K562 (cell line): Measurements from ENCODE around the gene LRRTM4. TPM values are rescaled to one million over a fixed set of nuclear protein-coding genes. Genes with fewer than 3 reads are reported as not detected.

Source experiments
- ATAC-seq: fragments of 200-7000 bp; cut with Tn5 transposase; 3 replicates; pipeline ENCODE4 v1.9.1; 2020; ENCODE audit warnings: moderate library complexity
- BruUV-seq: library from RNA; stranded (reverse); fragments of 400-500 nt; replicated peaks from 2 replicates; lab custom pipeline; 2021; lab: Mats Ljungman, UMichigan
- CTCF ChIA-PET: fragments of 300-600 bp; formaldehyde crosslinking; extraction: SDS; loops from one replicate; lab custom pipeline; 2021; ENCODE audit warnings: low intra/inter-chr PET ratio; lab: Yijun Ruan, JAX
- POLR2A ChIA-PET: fragments of 300-600, 350-650 bp; sonication (Branson Sonifier 250); formaldehyde crosslinking; extraction: SDS; loops from one replicate; lab custom pipeline; 2021; ENCODE audit warnings: antibody characterized with exemption, inconsistent platforms; lab: Yijun Ruan, JAX
- DNase-seq, 4 experiments: peaks; one replicate each; pipeline versions ENCODE4 v3.0.0 to v3.0.0-alpha.2; 2011 to 2018; ENCODE audit warnings: low spot score in 3 of 4, mixed read lengths in 3 of 4; ENCODE audit errors: extremely low read depth in 1 of 4
- FAIRE-seq: peaks from 2 replicates; lab custom pipeline; 2011; peaks lifted over from hg19 to GRCh38; lab: Jason Lieb, UNC
- H2AFZ ChIP-seq: 2 replicates; pipeline ENCODE4 v1.6.0; 2011; ENCODE audit warnings: low read depth, low read length, control low read depth, inconsistent platforms
- H3K27ac ChIP-seq: fragments of 200-600 bp; 3 replicates; pipeline ENCODE4 v1.8.0; 2011; ENCODE audit warnings: low read depth, mild to moderate bottlenecking, control low read depth, inconsistent platforms, low read length, moderate library complexity, mixed read lengths; ENCODE audit errors: extremely low read depth
- H3K27me3 ChIP-seq, 2 experiments: fragments of 300-600 bp in 1 of 2; 2 replicates in 1 of 2; 3 replicates in 1 of 2; pipeline versions ENCODE4 v1.6.0 to v1.8.0; 2011; ENCODE audit warnings: inconsistent platforms in 2 of 2, low read length in 2 of 2, mild to moderate bottlenecking in 1 of 2, mixed read lengths in 1 of 2, moderate library complexity in 1 of 2; ENCODE audit not compliant: control insufficient read depth in 2 of 2, insufficient read depth in 2 of 2
- H3K36me3 ChIP-seq: fragments of 300-600 bp; 3 replicates; pipeline ENCODE4 v1.8.0; 2011; ENCODE audit warnings: mild to moderate bottlenecking, low read length, inconsistent platforms; ENCODE audit not compliant: control insufficient read depth, insufficient read depth
- H3K4me1 ChIP-seq, 2 experiments: fragments of 200-600 bp in 1 of 2; replicated peaks in 1 of 2; 2 replicates in 1 of 2; 3 replicates in 1 of 2; pipeline versions ENCODE4 v1.5.1 to v1.8.0; 2011; ENCODE audit warnings: inconsistent platforms in 2 of 2, low read length in 2 of 2, mild to moderate bottlenecking in 1 of 2, mixed read lengths in 1 of 2, moderate library complexity in 1 of 2; ENCODE audit not compliant: control insufficient read depth in 2 of 2, insufficient read depth in 2 of 2
- H3K4me2 ChIP-seq: 2 replicates; pipeline ENCODE4 v1.6.1; 2011; ENCODE audit warnings: low read length, control low read depth, inconsistent platforms, mixed read lengths; ENCODE audit not compliant: insufficient read depth
- H3K4me3 ChIP-seq: fragments of 200-600 bp; sonication (generic), shearing (Covaris generic); 2 replicates; pipeline ENCODE4 v1.5.1; 2016; ENCODE audit warnings: control low read depth, inconsistent platforms
- H3K79me2 ChIP-seq: fragments of 200-600 bp; 3 replicates; pipeline ENCODE4 v1.8.0; 2011; ENCODE audit warnings: low read length, inconsistent platforms; ENCODE audit not compliant: control insufficient read depth, insufficient read depth
- H3K9ac ChIP-seq, 2 experiments: 2 replicates each; pipeline versions ENCODE4 v1.6.0 to v1.6.1; 2011; ENCODE audit warnings: low read depth in 2 of 2, low read length in 2 of 2, control low read depth in 1 of 2, inconsistent platforms in 1 of 2, mild to moderate bottlenecking in 1 of 2, mixed read lengths in 1 of 2; ENCODE audit not compliant: insufficient read depth in 1 of 2
- H3K9me1 ChIP-seq: one replicate; pipeline ENCODE4 v1.6.0; 2011; ENCODE audit warnings: inconsistent platforms, mild to moderate bottlenecking, low read length, moderate library complexity; ENCODE audit not compliant: control insufficient read depth, insufficient read depth
- H3K9me3 ChIP-seq: replicated peaks from 2 replicates; pipeline ENCODE4 v1.5.1; 2011; ENCODE audit warnings: low read depth, low read length, inconsistent platforms; ENCODE audit not compliant: control insufficient read depth, insufficient read depth
- H4K20me1 ChIP-seq: replicated peaks from 2 replicates; pipeline ENCODE4 v1.6.1; 2011; ENCODE audit warnings: low read length, inconsistent platforms, mixed read lengths; ENCODE audit not compliant: control insufficient read depth, insufficient read depth
- CCAR2 ChIP-seq: fragments of 200-400 bp; formaldehyde crosslinking; IDR thresholded peaks from 2 replicates; pipeline ENCODE4 v1.6.1; 2017; ENCODE audit warnings: mild to moderate bottlenecking, low read depth, low read length
- ELF2 ChIP-seq: fragments of 250-450 bp; sonication (Bioruptor Pico); IDR thresholded peaks from 2 replicates; pipeline ENCODE4 v1.5.0; 2021; ENCODE audit warnings: mild to moderate bottlenecking
- FOXJ2 ChIP-seq: fragments of 200-800 bp; sonication (Bioruptor generic); IDR thresholded peaks from 2 replicates; pipeline ENCODE4 v1.6.1; 2016; ENCODE audit warnings: missing genetic modification characterization, missing compliant biosample characterization
- KLF13 ChIP-seq: fragments of 450-650 bp; IDR thresholded peaks from 2 replicates; pipeline ENCODE4 v1.6.1; 2016; ENCODE audit warnings: missing genetic modification characterization, low read depth, mild to moderate bottlenecking, missing compliant biosample characterization, moderate library complexity, borderline replicate concordance
- NFE2 ChIP-seq: IDR thresholded peaks from 2 replicates; pipeline ENCODE4 v1.6.1; 2014; ENCODE audit warnings: antibody characterized with exemption, low read depth
- PHF21A ChIP-seq: fragments of 450-650 bp; IDR thresholded peaks from 2 replicates; pipeline ENCODE4 v1.6.1; 2017; ENCODE audit warnings: low read depth, borderline replicate concordance
- RNF2 ChIP-seq: sonication (generic); IDR thresholded peaks from 2 replicates; pipeline ENCODE4 v1.6.1; 2016
- SMAD3 ChIP-seq: fragments of 450-650 bp; formaldehyde crosslinking; conservative IDR thresholded peaks from 2 replicates; pipeline ENCODE4 v1.4.0; 2020; ENCODE audit warnings: mild to moderate bottlenecking
- SMARCB1 ChIP-seq: IDR thresholded peaks from 2 replicates; pipeline ENCODE4 v1.6.1; 2011; ENCODE audit warnings: improper control_type of control experiment, low read depth; ENCODE audit not compliant: insufficient read length
- TARDBP ChIP-seq: fragments of 450-650 bp; IDR thresholded peaks from 2 replicates; pipeline ENCODE4 v1.6.1; 2016
- ZFP36 ChIP-seq: fragments of 150-350 bp; IDR thresholded peaks from 2 replicates; pipeline ENCODE4 v1.6.1; 2018; ENCODE audit warnings: low read length, low read depth; ENCODE audit not compliant: partially characterized antibody
- ZNF263 ChIP-seq: sonication (generic); formaldehyde crosslinking; IDR thresholded peaks from 2 replicates; pipeline ENCODE4 v1.8.0; 2022; ENCODE audit warnings: mild to moderate bottlenecking, missing genetic modification reagents, borderline replicate concordance
- ZNF354B ChIP-seq: fragments of 250-450 bp; sonication (Bioruptor Pico); IDR thresholded peaks from 2 replicates; pipeline ENCODE4 v1.4.0; 2020
- ZNF584 ChIP-seq: fragments of 200-800 bp; sonication (Bioruptor generic); IDR thresholded peaks from 2 replicates; pipeline ENCODE4 v1.6.1; 2016; ENCODE audit warnings: low read depth, mild to moderate bottlenecking, missing genetic modification characterization, missing compliant biosample characterization
- in situ Hi-C: fragments of 300-500 bp; cut with MboI; formaldehyde crosslinking; loops from 4 replicates; pipeline ENCODE4 v1.15.0; 2018; ENCODE audit warnings: inconsistent platforms, mixed read lengths
- intact Hi-C: fragments of 100-400 bp; cut with micrococcal nuclease; formaldehyde crosslinking; loops from 2 replicates; pipeline ENCODE4 v1.14.2; 2022
- polyA plus RNA-seq, 8 experiments: library from polyadenylated mRNA; depleted of rRNA in 4 of 8; stranded (reverse) in 5 of 8; unstranded in 3 of 8; fragments of >200 nt; fragmentation: Nextera tagmentation in 2 of 8; fragmentation: Illumina TruSeq in 1 of 8; extraction: Ambion mirVana in 2 of 8; extraction: Trizol in 1 of 8; gene quantifications; 2 replicates each; pipeline versions ENCODE4 v1.2.1 to v1.2.3, GENCODE V29; 2011 to 2014; ENCODE audit warnings: inconsistent platforms in 1 of 8, missing spikeins in 1 of 8
- total RNA-seq, 7 experiments: library from RNA; depleted of rRNA in 6 of 7; stranded (reverse); fragments of >200 nt in 6 of 7; fragmentation: Illumina TruSeq in 2 of 7; extraction: Trizol in 2 of 7; gene quantifications; 2 replicates each; pipeline versions ENCODE4 v1.2.1 to v1.2.3, GENCODE V29; 2011 to 2021; ENCODE audit warnings: low replicate concordance in 1 of 7
- TF ChIP-seq, protein P1 (sequence below): fragments of 450-650 bp; formaldehyde crosslinking; conservative IDR thresholded peaks from 2 replicates; pipeline ENCODE4 v1.4.0; 2022; ENCODE audit warnings: mild to moderate bottlenecking, missing genetic modification characterization
- TF ChIP-seq, protein P2 (sequence below), 2 experiments: fragments of 450-650 bp; IDR thresholded peaks; 2 replicates each; pipeline ENCODE4 v1.6.1; 2016
- TF ChIP-seq, protein P3 (sequence below): sonication (generic); formaldehyde crosslinking; IDR thresholded peaks from 2 replicates; pipeline ENCODE4 v1.8.1; 2022; ENCODE audit warnings: missing genetic modification reagents

LRRTM4 gene
- total and polyA plus RNA-seq, 9 of the 15 experiments (the other 6 are each of a cell fraction or from before 2014, with no cell fraction given) = 0.04 TPM; not detected in 6

DNA sequence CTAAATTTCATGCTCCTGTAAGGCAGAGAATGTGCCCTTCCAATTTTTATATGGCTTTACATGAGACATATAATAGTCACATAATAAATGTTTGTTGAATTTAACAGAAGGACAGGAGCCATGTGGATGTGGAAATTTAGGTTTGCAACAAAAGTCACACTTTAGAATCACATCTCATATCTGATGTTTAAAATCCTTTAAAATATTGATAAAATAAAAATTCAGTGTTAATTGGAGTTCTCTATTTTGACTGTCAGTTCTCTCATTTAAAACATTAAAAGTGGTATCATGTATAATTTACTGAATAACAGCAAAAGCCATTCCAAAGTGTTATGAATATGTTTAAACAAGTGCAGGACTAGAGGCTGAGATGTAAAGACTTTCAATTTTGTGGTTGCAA, 594.1 kb downstream of the LRRTM4 start:
- CTCF ChIA-PET = no interaction called here
- no peak overlapping the region for H3K4me3 ChIP-seq
- POLR2A ChIA-PET = no interaction called here
- no peak overlapping the region for H3K27ac ChIP-seq
- H2AFZ ChIP-seq = no peak overlapping the region
- DNase-seq (no peak), FAIRE-seq (no peak), ATAC-seq (no peak)
- H3K36me3 ChIP-seq = no peaks in the 10 kb centered on the region
- H3K9me3 ChIP-seq = 0 out of 2 replicates have a peak, but pooled peaks cover 1% of the 10 kb centered on the region
- no peaks in the 10 kb centered on the region for H3K9me1 ChIP-seq
- no TSS peak for BruUV-seq
- TF ChIP-seq NFE2 (no peak), TARDBP (no peak), SMARCB1 (no peak), SMAD3 (CRISPR knock-in tag) (no peak), ZNF354B (no peak), ZNF584 (CRISPR knock-in tag) (no peak), CCAR2 (no peak), RNF2 (no peak), ZFP36 (no peak), ELF2 (CRISPR knock-in tag) (no peak), KLF13 (tag) (no peak), PHF21A (no peak), ZNF263 (CRISPR knock-in tag) (no peak), FOXJ2 (no peak)
- TF ChIP-seq, protein P1, sequence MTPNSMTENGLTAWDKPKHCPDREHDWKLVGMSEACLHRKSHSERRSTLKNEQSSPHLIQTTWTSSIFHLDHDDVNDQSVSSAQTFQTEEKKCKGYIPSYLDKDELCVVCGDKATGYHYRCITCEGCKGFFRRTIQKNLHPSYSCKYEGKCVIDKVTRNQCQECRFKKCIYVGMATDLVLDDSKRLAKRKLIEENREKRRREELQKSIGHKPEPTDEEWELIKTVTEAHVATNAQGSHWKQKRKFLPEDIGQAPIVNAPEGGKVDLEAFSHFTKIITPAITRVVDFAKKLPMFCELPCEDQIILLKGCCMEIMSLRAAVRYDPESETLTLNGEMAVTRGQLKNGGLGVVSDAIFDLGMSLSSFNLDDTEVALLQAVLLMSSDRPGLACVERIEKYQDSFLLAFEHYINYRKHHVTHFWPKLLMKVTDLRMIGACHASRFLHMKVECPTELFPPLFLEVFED (CRISPR knock-in tag) = no peak
- TF ChIP-seq, protein P2, sequence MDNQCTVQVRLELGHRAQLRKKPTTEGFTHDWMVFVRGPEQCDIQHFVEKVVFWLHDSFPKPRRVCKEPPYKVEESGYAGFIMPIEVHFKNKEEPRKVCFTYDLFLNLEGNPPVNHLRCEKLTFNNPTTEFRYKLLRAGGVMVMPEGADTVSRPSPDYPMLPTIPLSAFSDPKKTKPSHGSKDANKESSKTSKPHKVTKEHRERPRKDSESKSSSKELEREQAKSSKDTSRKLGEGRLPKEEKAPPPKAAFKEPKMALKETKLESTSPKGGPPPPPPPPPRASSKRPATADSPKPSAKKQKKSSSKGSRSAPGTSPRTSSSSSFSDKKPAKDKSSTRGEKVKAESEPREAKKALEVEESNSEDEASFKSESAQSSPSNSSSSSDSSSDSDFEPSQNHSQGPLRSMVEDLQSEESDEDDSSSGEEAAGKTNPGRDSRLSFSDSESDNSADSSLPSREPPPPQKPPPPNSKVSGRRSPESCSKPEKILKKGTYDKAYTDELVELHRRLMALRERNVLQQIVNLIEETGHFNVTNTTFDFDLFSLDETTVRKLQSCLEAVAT (IDR thresholded peaks at IDR 0.05) = no peak
- TF ChIP-seq, protein P3, sequence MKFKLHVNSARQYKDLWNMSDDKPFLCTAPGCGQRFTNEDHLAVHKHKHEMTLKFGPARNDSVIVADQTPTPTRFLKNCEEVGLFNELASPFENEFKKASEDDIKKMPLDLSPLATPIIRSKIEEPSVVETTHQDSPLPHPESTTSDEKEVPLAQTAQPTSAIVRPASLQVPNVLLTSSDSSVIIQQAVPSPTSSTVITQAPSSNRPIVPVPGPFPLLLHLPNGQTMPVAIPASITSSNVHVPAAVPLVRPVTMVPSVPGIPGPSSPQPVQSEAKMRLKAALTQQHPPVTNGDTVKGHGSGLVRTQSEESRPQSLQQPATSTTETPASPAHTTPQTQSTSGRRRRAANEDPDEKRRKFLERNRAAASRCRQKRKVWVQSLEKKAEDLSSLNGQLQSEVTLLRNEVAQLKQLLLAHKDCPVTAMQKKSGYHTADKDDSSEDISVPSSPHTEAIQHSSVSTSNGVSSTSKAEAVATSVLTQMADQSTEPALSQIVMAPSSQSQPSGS (CRISPR knock-in tag) = no peak
- H3K4me2 ChIP-seq = no peak overlapping the region
- no peaks in the 10 kb centered on the region for H4K20me1 ChIP-seq
- no peaks in the 10 kb centered on the region for H3K27me3 ChIP-seq
- intact Hi-C loops (no loop called here), in situ Hi-C loops (no loop called here)
- H3K9ac ChIP-seq = no peak overlapping the region
- no peaks in the 10 kb centered on the region for H3K4me1 ChIP-seq
- H3K79me2 ChIP-seq = no peaks in the 10 kb centered on the region
